SK-N-MC (cell line): ENCODE measurements around the gene SMIM1.

Source experiments
- EZH2 ChIP-seq: fragments of 200-600 bp; sonication (generic); IDR thresholded peaks from one replicate; pipeline ENCODE4 v1.6.1; 2017; ENCODE audit warnings: antibody characterized with exemption
- FOXP2 ChIP-seq: optimal IDR thresholded peaks from 2 replicates; pipeline ENCODE3; 2011; ENCODE audit warnings: mild to moderate bottlenecking, moderate library complexity; ENCODE audit not compliant: insufficient read depth; ENCODE audit errors: extremely low read length, control extremely low read depth
- POLR2AphosphoS5 ChIP-seq: IDR thresholded peaks from 2 replicates; pipeline ENCODE4 v1.6.1; 2012; ENCODE audit warnings: mild to moderate bottlenecking, low read depth, low read length, borderline replicate concordance

GRCh38 chr1:3762151-3762872, 10.2 kb upstream of the SMIM1 start:
- TF ChIP-seq EZH2 (no peak), FOXP2 (no peak), POLR2AphosphoS5 (no peak)
